Epithelial cell of umbilical artery (primary cell): Measurements from ENCODE around the gene UROD. TPM values are rescaled to one million over a fixed set of nuclear protein-coding genes. Genes with fewer than 3 reads are reported as not detected.

Experiments
- total RNA-seq: library from RNA; depleted of rRNA; stranded (reverse); fragments of >200 nt; gene quantifications from 2 replicates; pipeline ENCODE4 v1.2.3, GENCODE V29; 2014

Gene UROD
- total RNA-seq = 223 and 329 TPM in 2 replicates

GRCh38 chr1:45011837-45012638 is at the start of gene UROD:
UROD (plus strand) TSS chr1:45012254; CDS start chr1:45012266, 12 bp downstream.

GRCh38 chr1:45010855-45011811 is 921 bp upstream of the UROD start, which contains the start of gene HECTD3:
HECTD3 (minus strand) TSS chr1:45011324; CDS start chr1:45011257, 67 bp downstream.

Other genes starting within 250 kb of the UROD start
- gene RPS8, start 236.7 kb upstream of the UROD start, total RNA-seq = 1,943 and 2,370 TPM in 2 replicates
- 0.32 TPM in 1 of 2 replicates, not detected in the other for gene BEST4, start 224.1 kb upstream of the UROD start, total RNA-seq
- gene PLK3, start 211.9 kb upstream of the UROD start, total RNA-seq = 18.5 and 32.2 TPM in 2 replicates
- gene DYNLT4, start 204.9 kb upstream of the UROD start, total RNA-seq = not detected in 2 replicates
- gene BTBD19, start 203.7 kb upstream of the UROD start, total RNA-seq = 8.1 and 8.2 TPM in 2 replicates
- 0.30 TPM in 1 of 2 replicates, not detected in the other for gene PTCH2, start 169.0 kb upstream of the UROD start, total RNA-seq
- gene EIF2B3, start 25.7 kb upstream of the UROD start, total RNA-seq = 51.0 and 55.5 TPM in 2 replicates
- 16.9 and 22.3 TPM in 2 replicates for gene HECTD3, start 930 bp upstream of the UROD start, total RNA-seq
- gene ZSWIM5, start 194.4 kb downstream of the UROD start, total RNA-seq = 0.30 and 0.32 TPM in 2 replicates